ENCODE results near the gene CPN2.
A peak's percentile ranks its signal among the peaks of the same experiment; 100 is the strongest.

CPN2 gene

GRCh38 chr3:194354315-194354714 lies 3.2 kb upstream of the CPN2 start:
- no peak for DNase-seq (ENCODE audit: low read depth in 2 of 2, low spot score in 1 of 2)

DNA sequence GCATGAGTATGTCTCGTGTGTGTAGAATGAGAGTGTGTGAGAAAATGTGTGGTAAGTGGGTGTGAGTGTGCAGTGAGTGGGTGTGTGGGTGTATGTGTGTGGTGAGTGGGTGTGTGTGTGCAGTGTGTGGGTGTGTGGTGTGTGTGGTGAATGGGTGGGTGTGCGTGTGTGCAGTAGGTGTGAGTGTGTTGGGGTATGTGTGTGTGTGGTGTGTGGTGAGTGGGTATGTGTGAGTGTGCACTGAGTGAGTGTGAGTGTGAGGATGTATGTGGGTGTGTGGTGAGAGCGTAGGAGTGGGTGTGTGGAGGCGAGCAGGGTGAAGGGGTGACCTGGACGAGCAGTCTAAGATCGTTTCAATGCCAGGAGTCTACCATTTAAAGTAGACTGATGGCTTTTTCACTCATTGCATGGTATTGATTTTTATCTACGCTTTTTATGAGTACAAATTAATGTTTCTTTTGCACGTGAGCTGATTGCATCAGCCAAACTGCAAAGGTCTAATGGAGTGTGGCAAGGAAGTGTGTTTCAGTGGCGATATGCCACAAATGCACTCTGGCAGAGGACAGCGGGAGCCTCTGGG lies 1.6 kb upstream of the CPN2 start:
- no peak for DNase-seq (ENCODE audit: low read depth in 2 of 2, low spot score in 1 of 2)

- no peak for DNase-seq (ENCODE audit: low read depth in 2 of 2, low spot score in 1 of 2)
Observed at GRCh38 chr3:194351952-194352536, 916 bp upstream of the CPN2 start.

DNA sequence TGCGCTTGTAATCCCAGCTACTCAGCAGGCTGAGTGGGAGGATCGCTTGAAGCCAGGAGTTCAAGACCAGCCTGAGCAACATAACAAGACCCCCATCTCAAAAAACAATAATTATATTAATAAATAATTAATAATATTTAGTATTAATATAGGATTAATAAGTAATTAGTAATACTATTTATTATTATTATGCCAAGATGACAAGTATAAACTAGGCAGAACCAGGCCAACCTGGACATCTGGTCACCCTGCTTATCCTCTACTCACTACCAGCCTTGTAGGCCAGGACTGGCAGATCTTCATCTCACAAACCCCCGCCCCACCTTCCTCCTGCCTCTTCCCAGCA lies 429 bp downstream of the CPN2 start:
- DNase-seq (ENCODE audit: low read depth in 2 of 2, low spot score in 1 of 2) = no peak

- no peak for DNase-seq (ENCODE audit: low read depth in 2 of 2, low spot score in 1 of 2)
Observed at GRCh38 chr3:194348354-194348753, 2.8 kb downstream of the CPN2 start.

DNA sequence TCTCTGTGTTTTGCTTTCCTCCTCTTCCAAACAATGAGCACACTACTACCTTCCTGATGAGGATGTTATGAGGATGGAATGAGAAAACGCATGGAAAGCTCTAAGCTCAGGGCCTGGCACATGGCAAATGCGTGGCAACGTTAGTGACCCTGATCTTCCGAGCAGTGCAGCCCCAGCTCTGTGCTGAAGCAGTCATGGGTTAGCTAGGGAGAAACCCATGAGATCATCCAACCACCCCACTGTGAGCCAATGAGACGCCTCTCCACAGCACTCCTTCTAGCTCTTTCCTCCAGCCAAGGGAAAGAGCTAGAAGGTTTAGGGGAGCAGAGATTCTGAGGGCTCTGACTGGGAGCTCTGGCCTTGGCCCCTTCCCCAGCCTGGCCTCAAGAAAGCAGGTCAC lies 4.5 kb downstream of the CPN2 start:
- no peak for DNase-seq (ENCODE audit: low read depth in 2 of 2, low spot score in 1 of 2)

DNA sequence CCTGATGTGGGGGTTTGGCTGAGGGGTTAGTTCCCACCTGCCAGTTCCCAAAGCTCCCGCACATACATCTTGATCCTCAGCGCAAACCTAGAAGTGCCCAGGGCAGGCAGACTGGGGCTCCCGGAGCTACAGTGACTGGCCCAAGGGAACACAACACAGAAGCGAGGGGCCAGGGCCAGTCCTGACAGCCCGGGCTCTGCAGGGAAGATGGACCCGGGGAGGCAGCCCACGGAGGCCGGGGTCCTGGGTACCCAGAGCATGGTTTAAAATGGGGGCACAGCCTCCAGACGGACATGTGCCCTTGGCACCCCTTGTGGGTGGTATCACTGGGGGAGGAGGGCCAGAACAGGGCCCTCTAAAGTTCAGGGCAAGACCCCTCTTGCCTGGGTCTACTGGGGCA lies 5.1 kb downstream of the CPN2 start:
- no peak for DNase-seq (ENCODE audit: low read depth in 2 of 2, low spot score in 1 of 2)

DNA sequence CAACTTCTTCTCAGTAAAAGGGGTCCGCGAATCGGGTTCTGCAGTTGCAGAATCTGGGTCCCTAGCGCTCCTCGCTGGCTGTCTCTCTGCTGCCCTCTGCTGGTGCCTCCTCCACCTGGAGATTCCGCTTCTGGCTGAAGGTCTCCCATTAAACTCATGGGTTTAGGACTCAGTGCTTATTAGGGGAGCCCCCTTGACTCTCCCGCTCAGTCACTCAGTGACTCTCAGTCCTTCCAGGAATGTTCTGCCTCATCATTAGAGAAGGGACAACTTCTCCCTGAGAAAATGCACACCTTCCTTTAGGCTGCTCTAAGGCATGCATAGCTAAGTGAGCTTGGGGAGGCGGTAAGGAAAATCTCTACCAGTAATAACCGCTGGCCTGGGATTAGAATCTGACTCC lies 7.1 kb downstream of the CPN2 start:
- DNase-seq (ENCODE audit: low read depth in 2 of 2, low spot score in 1 of 2) = peak; percentile 52 to 56

- no peak for DNase-seq (ENCODE audit: low read depth in 2 of 2, low spot score in 1 of 2)
Observed at GRCh38 chr3:194343561-194343893, 7.6 kb downstream of the CPN2 start.

GRCh38 chr3:194342861-194343560 lies 8.1 kb downstream of the CPN2 start:
- no peak for DNase-seq (ENCODE audit: low read depth in 2 of 2, low spot score in 1 of 2)

DNA sequence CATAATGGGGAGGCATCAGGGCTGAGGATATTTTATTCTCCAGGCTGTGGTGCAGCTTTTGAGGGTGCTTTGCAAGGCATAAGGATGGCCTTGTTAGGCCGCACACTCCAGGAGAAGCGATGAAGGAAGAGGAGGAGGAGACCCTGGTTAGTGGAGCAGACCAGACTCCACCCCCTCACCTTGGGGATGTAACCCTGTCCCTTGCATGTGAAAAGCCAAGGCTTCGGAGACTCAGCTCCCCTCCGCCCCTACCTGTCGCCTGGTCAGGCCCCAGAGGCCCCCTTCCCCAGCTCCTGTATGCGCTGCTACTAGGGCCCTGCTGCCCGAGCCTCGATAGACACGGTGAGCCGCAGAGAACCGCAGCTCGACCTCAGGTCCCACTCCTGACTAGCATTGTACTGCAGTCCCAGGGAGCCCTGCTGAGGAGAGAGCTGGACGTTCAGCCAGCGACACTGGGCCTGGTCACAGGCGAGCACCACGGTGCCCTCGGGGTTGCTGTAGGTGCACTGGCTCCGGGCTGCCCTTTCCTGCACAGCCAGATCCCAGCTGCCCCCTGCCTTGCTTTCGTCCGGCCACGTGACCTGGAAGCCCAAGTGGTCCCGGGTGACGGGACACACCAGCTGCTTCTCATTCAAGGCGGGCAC lies 10.2 kb downstream of the CPN2 start:
- no peak for DNase-seq (ENCODE audit: low read depth in 2 of 2, low spot score in 1 of 2)

DNA sequence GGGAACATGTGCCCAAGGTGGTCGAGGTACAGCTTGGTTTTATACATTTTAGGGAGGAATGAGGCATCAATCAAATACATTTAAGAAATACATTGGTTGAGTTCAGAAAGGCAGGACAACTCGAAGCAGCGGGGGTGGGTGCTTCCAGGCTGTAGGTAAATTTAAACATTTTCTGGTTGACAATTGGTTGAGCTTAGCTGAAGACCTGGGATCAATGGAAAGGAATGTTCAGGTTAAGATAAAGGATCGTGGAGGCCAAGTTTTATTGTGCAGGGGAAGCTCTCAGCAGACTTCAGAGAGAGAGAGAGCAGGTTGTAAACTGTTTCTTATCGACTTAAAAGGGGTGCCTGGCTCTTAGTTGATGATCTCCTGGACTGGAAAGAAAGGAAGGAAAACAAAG lies 11.3 kb downstream of the CPN2 start:
- no peak for DNase-seq (ENCODE audit: low read depth in 2 of 2, low spot score in 1 of 2)

DNA sequence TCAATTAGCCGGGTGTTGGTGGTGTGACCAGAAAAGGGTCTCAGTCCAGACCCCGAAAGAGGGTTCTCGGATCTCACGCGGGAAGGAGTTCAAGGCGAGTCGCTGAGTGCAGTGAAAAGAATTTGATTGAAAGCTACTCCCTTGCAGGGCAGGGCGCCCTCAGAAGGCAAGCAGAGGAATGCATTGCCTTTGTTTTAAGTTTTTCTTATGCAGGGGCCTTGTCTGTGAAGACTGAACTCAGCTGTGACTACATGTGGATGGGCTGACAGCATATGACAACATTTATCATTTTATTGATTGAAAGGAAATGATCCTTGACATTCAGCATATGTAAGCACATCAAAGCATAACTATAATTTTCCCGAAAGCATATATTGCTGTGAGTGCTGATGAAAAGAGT lies 11.8 kb downstream of the CPN2 start:
- no peak for DNase-seq (ENCODE audit: low read depth in 2 of 2, low spot score in 1 of 2)

- DNase-seq (ENCODE audit: low read depth in 2 of 2, low spot score in 1 of 2) = no peak
Observed at GRCh38 chr3:194337965-194338753, 13.0 kb downstream of the CPN2 start.

GRCh38 chr3:194336601-194337355 lies 14.3 kb downstream of the CPN2 start:
- DNase-seq (ENCODE audit: low read depth in 2 of 2, low spot score in 1 of 2) = no peak

DNA sequence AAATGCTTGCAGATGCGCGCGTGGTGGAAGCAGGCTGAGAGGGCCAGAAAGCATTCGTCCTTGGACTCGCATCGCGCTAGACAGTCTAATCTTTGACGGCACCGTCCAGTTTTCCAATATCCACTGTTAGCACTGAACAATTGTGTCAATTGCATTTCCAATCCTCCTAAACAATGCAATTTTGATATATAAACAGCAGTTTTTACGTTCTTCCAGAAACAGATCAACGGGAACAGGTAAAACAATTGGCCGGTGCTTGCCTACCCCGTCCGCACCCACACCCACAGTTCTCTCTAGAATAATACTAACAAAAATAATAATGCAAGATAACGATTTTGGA lies 17.2 kb downstream of the CPN2 start:
- no peak for DNase-seq (ENCODE audit: low read depth in 2 of 2, low spot score in 1 of 2)

- peak; percentile 76 to 82 for DNase-seq (ENCODE audit: low read depth in 2 of 2, low spot score in 1 of 2)
Observed at GRCh38 chr3:194333212-194333980, 17.7 kb downstream of the CPN2 start.

DNA sequence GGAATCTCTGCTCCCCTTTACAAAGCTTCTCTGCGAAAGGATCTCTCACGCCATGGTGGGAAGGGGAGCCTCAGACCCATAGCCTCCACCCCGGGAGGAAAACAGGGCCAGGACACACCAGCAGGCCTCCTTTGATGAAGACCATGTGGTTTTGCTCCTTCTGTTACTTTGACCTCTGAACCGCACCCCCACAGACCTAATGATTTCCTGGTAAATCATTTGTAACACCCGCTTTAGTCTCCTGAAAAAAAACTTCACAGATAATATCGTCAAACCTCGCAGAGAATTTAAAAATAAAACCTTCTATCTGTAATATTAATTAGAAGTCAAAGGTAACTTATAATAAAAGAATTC lies 18.3 kb downstream of the CPN2 start:
- DNase-seq (ENCODE audit: low read depth in 2 of 2, low spot score in 1 of 2) = no peak

GRCh38 chr3:194330579-194330978 lies 20.5 kb downstream of the CPN2 start:
- DNase-seq (ENCODE audit: low read depth in 2 of 2, low spot score in 1 of 2) = no peak

- DNase-seq (ENCODE audit: low read depth in 2 of 2, low spot score in 1 of 2) = no peak
Observed at GRCh38 chr3:194330160-194330559, 21.0 kb downstream of the CPN2 start.

DNA sequence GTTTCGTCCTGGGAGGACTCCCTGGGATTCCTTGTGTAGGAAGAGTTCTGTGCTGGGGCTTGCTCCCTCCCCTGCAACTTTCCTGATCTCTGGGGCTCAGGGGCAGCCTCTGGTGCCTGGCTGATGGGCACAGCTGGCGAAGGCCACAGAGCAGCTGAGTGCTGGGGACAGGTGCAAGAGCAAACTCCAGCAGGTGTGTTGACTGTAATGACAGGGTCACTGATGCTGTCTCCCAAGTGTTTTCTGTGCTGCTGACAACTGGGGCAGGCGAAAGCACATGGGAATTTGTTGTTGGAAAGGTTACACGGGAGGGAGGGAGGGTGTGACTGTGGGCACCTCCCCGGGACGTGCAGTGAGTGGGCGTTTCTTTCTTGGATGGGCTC lies 21.6 kb downstream of the CPN2 start:
- DNase-seq (ENCODE audit: low read depth in 2 of 2, low spot score in 1 of 2) = no peak

Data from stimulated activated CD8-positive, alpha-beta memory T cell treated with anti-CD3 and anti-CD28 coated beads, Interleukin-4, amount 100 ng/mL, for 1 hour (primary cell).